Suprapubic skin (tissue), 4 donors: ENCODE measurements around the gene MPDZ.

ENCODE experiments used
- CTCF ChIP-seq, 2 donors: fragments of 200-600 bp in 1 of 2; fragments of 450-650 bp in 1 of 2; sonication (generic) in 1 of 2; IDR thresholded peaks; one replicate each; pipeline ENCODE4 v1.5.1; 2016 to 2019; ENCODE audit warnings: antibody characterized with exemption in 2 of 2, mild to moderate bottlenecking in 1 of 2, moderate library complexity in 1 of 2
- EP300 ChIP-seq: sonication (generic); formaldehyde crosslinking; IDR thresholded peaks from one replicate; pipeline ENCODE4 v1.6.1; 2017; ENCODE audit warnings: antibody characterized with exemption
- POLR2AphosphoS5 ChIP-seq, 3 donors: sonication (generic); formaldehyde crosslinking; IDR thresholded peaks; one replicate each; pipeline ENCODE4 v1.6.1; 2017; ENCODE audit warnings: antibody characterized with exemption in 3 of 3

- TF ChIP-seq EP300 (no peak), CTCF (IDR thresholded peaks at IDR 0.05) (no peak), POLR2AphosphoS5 (IDR thresholded peaks at IDR 0.05) (no peak)
These were observed 172.5 kb downstream of the MPDZ start for GRCh38 chr9:13107008-13107407.
